GM12873 (cell line): ENCODE data around the gene RBPJL.

ENCODE experiments used
- CTCF ChIP-seq: IDR thresholded peaks from 2 replicates; pipeline ENCODE4 v1.5.1; 2012; ENCODE audit warnings: low read depth, mild to moderate bottlenecking, moderate library complexity, low read length, control low read depth; ENCODE audit not compliant: insufficient read depth; ENCODE audit errors: missing control alignments

Gene RBPJL

DNA sequence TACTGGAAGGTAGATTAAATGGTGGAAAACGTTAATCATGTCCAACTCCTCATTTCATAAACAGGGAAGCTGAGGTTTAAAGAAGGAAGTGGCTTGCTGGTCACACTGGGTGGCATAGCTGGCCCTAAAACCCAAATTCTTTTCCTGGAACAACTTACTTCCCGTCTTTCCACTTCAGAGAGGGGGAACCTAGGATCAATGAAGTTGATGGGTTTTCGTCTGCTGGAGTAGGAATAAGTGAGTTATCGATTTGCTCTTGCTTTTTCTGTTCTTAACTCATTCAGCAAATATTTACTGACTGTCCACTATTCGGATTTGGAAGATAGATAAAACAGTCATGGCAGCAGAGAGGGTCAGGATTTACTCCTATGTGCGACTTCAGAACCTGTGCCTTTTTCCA, 55.2 kb downstream of the RBPJL start:
- no peak for TF ChIP-seq CTCF

- peak; percentile 85 for TF ChIP-seq CTCF
Observed at GRCh38 chr20:45362804-45363610, 56.4 kb downstream of the RBPJL start, which contains the start of gene SYS1. SYS1 (plus strand) TSS chr20:45363156; CDS start chr20:45363532, 376 bp downstream.

- no peak for TF ChIP-seq CTCF
Observed at GRCh38 chr20:45363611-45364492, 57.2 kb downstream of the RBPJL start.

DNA sequence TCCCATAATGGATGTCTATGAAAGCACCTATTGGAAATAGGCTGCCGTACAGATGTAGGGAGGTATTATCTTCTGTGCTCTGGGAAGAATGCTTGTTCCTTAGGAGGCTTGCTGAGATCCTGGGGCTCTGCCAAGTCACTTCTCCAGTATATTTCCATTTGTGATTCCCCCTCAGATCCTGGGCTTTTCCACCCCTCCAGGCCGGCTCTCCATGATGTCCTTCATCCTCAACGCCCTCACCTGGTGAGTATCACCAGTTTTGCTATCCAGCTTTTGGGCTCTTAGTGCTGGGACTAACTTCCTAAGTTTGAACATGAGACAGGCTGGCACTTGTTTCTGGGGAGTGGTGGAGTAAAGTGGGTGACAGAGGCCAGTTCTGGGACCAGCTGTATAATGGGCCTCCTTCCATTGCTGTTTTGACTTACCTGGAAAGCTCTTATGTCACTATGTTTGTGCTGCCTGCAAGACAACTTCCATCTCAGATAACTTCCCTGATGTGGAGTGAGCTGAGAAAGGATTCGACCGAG, 58.9 kb downstream of the RBPJL start:
- no peak for TF ChIP-seq CTCF

DNA sequence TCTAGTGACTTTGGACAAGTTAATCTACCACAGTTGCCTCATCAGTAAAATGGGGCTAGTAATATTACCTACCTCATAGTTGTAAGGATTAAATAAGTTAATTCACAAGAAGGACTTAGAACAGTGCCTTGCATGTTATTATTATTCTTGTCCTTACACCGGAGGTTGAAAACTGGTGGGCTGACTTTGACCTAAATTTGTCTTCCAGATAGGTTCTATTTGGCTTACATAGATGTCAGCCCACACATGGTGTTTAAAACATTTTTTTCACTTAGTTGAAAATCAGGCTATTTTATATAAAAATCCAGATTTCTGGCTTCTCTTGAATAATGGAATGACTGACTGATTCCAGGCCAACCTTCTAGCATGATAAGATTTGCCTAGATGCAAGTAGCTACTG, 59.6 kb downstream of the RBPJL start:
- no peak for TF ChIP-seq CTCF

GRCh38 chr20:45366631-45367030, 60.0 kb downstream of the RBPJL start:
- no peak for TF ChIP-seq CTCF

DNA sequence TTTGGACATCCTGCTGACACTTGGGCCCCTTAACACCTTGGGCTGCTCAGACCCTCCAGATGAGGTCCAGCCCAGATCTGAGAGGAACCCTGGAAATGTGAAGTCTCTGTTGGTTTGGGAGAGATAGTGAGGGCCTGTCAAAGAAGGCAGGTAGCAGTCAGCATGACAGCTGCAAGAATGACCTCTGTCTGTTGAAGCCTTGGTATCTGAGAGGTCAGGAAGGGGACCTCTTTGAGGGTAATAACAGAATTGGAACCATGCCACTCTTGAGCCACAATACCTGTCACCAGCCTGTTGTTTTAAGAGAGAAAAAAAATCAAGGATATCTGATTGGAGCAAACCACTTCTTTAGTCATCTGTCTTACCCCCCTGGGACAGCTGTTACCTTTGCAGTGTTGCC, 60.5 kb downstream of the RBPJL start:
- TF ChIP-seq CTCF: no peak
